Immature natural killer cell (primary cell): Measurements from ENCODE around the gene COG7. TPM values are rescaled to one million over a fixed set of nuclear protein-coding genes. Genes with fewer than 3 reads are reported as not detected.
"Not testable (repeated sequence)": the region's sequence is repeated elsewhere in the genome, so short reads cannot be mapped to it uniquely, and the experiment has no call there.

Source experiments
- DNase-seq, 3 donors: peaks; one replicate each; pipeline ENCODE4 v3.0.0; 2022; ENCODE audit warnings: mixed read lengths in 1 of 3
- H3K27ac Mint-ChIP-seq, 6 donors: one replicate each; pipeline ENCODE4 v1.8.0; 2020; ENCODE audit warnings: mixed read lengths in 6 of 6, mild to moderate bottlenecking in 5 of 6, inconsistent platforms in 4 of 6, moderate library complexity in 3 of 6
- H3K27me3 Mint-ChIP-seq, 3 donors: one replicate each; pipeline ENCODE4 v1.8.0; 2020 to 2021; ENCODE audit warnings: low read depth in 3 of 3, mild to moderate bottlenecking in 3 of 3, mixed read lengths in 3 of 3, moderate library complexity in 3 of 3, inconsistent platforms in 1 of 3
- H3K36me3 Mint-ChIP-seq, 3 donors: one replicate each; pipeline ENCODE4 v1.8.0; 2020; ENCODE audit warnings: mixed read lengths in 3 of 3, inconsistent platforms in 2 of 3, mild to moderate bottlenecking in 2 of 3
- H3K4me1 Mint-ChIP-seq, 2 donors: one replicate each; pipeline ENCODE4 v1.8.0; 2020; ENCODE audit warnings: inconsistent platforms in 2 of 2, mild to moderate bottlenecking in 2 of 2, mixed read lengths in 2 of 2, moderate library complexity in 1 of 2
- H3K4me3 Mint-ChIP-seq, 5 donors: one replicate each; pipeline ENCODE4 v1.8.0; 2020; ENCODE audit warnings: mild to moderate bottlenecking in 5 of 5, mixed read lengths in 5 of 5, inconsistent platforms in 3 of 5, moderate library complexity in 3 of 5
- H3K9me3 Mint-ChIP-seq, 6 donors: one replicate each; pipeline ENCODE4 v1.8.0; 2020; ENCODE audit warnings: mild to moderate bottlenecking in 6 of 6, mixed read lengths in 6 of 6, inconsistent platforms in 4 of 6, moderate library complexity in 3 of 6
- polyA plus RNA-seq, 3 donors: library from polyadenylated mRNA; unstranded; fragments of 300-500 nt; fragmentation: Illumina TruSeq; gene quantifications; one replicate each; pipeline ENCODE4 v1.2.3, GENCODE V29; 2021

Gene COG7
- polyA plus RNA-seq, 3 donors from 2014 or later = 9.5 to 21.7 (median 12.0) TPM

DNA sequence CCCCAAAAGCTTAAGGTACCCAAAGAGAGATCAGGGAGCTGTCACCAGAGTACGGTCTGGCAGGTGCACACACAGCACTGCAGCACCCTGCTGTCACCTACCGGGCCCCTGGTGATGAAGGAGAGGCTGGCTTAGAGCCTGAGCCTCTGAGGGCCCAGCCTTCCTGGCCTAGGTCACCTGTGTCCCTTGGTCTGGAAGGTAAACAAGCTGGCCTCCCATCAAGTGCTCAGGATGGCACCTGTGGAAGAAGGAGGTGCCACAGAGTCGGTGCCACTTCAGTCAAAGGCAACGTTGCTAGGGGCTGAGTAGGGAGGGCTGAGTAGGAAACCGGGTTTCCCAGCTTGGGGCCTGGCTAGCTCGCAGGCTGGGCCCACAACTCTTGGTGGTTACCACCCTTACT lies 70.7 kb downstream of the COG7 start:
- DNase-seq = no peak
- no peaks in the 10 kb centered on the region for H3K9me3 Mint-ChIP-seq
- H3K27me3 Mint-ChIP-seq = peaks cover 0 to 2% (median 0%) of the 10 kb centered on the region in 3 donors
- H3K27ac Mint-ChIP-seq = no peak overlapping the region
- H3K4me3 Mint-ChIP-seq = no peak overlapping the region
- H3K4me1 Mint-ChIP-seq = no peaks in the 10 kb centered on the region
- no peaks in the 10 kb centered on the region for H3K36me3 Mint-ChIP-seq

- DNase-seq, H3K27ac Mint-ChIP-seq, H3K36me3 Mint-ChIP-seq, H3K4me1 Mint-ChIP-seq, H3K27me3 Mint-ChIP-seq, H3K4me3 Mint-ChIP-seq, H3K9me3 Mint-ChIP-seq: not testable (repeated sequence)
Observed at GRCh38 chr16:23381702-23382101, 71.3 kb downstream of the COG7 start.

DNA sequence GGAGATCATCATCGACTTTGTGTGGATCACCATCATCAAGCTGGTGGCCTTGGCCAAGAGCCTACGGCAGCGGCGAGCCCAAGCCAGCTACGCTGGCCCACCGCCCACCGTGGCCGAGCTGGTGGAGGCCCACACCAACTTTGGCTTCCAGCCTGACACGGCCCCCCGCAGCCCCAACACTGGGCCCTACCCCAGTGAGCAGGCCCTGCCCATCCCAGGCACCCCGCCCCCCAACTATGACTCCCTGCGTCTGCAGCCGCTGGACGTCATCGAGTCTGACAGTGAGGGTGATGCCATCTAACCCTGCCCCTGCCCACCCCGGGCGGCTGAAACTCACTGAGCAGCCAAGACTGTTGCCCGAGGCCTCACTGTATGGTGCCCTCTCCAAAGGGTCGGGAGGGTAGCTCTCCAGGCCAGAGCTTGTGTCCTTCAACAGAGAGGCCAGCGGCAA lies 72.5 kb downstream of the COG7 start:
- no peak overlapping the region for H3K4me3 Mint-ChIP-seq
- H3K27ac Mint-ChIP-seq = no peak overlapping the region
- no peak for DNase-seq
- no peaks in the 10 kb centered on the region for H3K9me3 Mint-ChIP-seq
- no peaks in the 10 kb centered on the region for H3K36me3 Mint-ChIP-seq
- H3K27me3 Mint-ChIP-seq = peaks cover 0 to 4% (median 0%) of the 10 kb centered on the region in 3 donors
- no peaks in the 10 kb centered on the region for H3K4me1 Mint-ChIP-seq

DNA sequence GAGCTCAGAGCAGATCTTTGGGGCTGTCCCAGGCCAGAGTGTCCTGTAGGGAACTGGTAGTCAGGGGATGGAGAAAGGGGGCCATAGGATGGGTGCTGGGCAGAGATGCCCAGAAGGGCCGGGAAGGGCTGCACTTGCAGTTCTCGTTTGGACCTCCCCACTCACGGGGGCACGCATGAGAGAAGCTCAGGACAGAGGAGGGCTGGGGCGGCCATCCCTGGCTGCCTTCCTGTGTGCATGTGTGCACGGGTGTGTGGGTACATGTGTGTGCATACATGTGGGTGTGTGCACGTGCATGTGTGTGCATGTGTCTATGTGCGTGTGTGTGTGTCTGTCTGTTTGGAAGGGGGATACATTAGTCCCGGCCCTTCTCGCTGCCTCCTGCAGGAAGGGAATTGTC lies 73.3 kb downstream of the COG7 start:
- no peaks in the 10 kb centered on the region for H3K9me3 Mint-ChIP-seq
- H3K36me3 Mint-ChIP-seq = no peaks in the 10 kb centered on the region
- H3K4me3 Mint-ChIP-seq = no peak overlapping the region
- no peak for DNase-seq
- no peaks in the 10 kb centered on the region for H3K4me1 Mint-ChIP-seq
- no peak overlapping the region for H3K27ac Mint-ChIP-seq
- peaks cover 0 to 2% (median 0%) of the 10 kb centered on the region in 3 donors for H3K27me3 Mint-ChIP-seq

- Mint-ChIP-seq H3K36me3 (no peaks in the 10 kb centered on the region), H3K4me1 (no peaks in the 10 kb centered on the region), H3K27me3 (peaks cover 0 to 2% (median 0%) of the 10 kb centered on the region in 3 donors)
Observed at GRCh38 chr16:23378921-23379320, 74.1 kb downstream of the COG7 start.

GRCh38 chr16:23378256-23378655 lies 74.7 kb downstream of the COG7 start:
- no peak overlapping the region for H3K27ac Mint-ChIP-seq
- H3K4me3 Mint-ChIP-seq = no peak overlapping the region
- no peaks in the 10 kb centered on the region for H3K36me3 Mint-ChIP-seq
- no peaks in the 10 kb centered on the region for H3K9me3 Mint-ChIP-seq
- DNase-seq = no peak
- H3K27me3 Mint-ChIP-seq = peaks cover 0 to 2% (median 0%) of the 10 kb centered on the region in 3 donors
- H3K4me1 Mint-ChIP-seq = no peaks in the 10 kb centered on the region

More at GRCh38 chr16:23378921-23379320, 74.1 kb downstream of the COG7 start:
- no peaks in the 10 kb centered on the region for H3K9me3 Mint-ChIP-seq
- H3K27ac Mint-ChIP-seq = no peak overlapping the region
- no peak for DNase-seq
- H3K4me3 Mint-ChIP-seq = no peak overlapping the region

GRCh38 chr16:23377071-23377931 lies 75.7 kb downstream of the COG7 start:
- Mint-ChIP-seq H3K27ac (no peak overlapping the region), H3K4me3 (no peak overlapping the region), H3K36me3 (no peaks in the 10 kb centered on the region), H3K27me3 (peaks cover 0 to 2% (median 0%) of the 10 kb centered on the region in 3 donors), H3K4me1 (no peaks in the 10 kb centered on the region), H3K9me3 (no peaks in the 10 kb centered on the region)
- DNase-seq = no peak

DNA sequence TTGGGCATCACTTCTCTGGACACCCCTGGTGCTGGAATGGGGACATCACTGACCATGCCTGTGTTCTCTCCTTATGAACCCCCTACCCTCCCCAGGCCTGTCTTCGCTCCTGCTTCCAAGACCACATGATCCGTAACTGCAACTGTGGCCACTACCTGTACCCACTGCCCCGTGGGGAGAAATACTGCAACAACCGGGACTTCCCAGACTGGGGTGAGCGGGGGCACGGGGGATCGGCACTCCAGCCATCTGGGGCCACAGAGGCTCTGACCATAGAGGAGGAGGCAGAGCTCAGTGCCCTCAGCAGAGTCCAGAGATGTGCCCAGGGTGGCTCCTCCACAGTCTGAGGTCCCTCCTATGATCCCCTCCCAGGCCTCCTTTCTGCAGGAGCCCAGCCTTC lies 77.3 kb downstream of the COG7 start:
- peaks cover 0 to 2% (median 0%) of the 10 kb centered on the region in 3 donors for H3K27me3 Mint-ChIP-seq
- H3K4me3 Mint-ChIP-seq = no peak overlapping the region
- H3K4me1 Mint-ChIP-seq = no peaks in the 10 kb centered on the region
- no peaks in the 10 kb centered on the region for H3K36me3 Mint-ChIP-seq
- no peak for DNase-seq
- H3K9me3 Mint-ChIP-seq = no peaks in the 10 kb centered on the region
- no peak overlapping the region for H3K27ac Mint-ChIP-seq

- no peaks in the 10 kb centered on the region for H3K36me3 Mint-ChIP-seq
- peaks cover 0 to 2% (median 0%) of the 10 kb centered on the region in 3 donors for H3K27me3 Mint-ChIP-seq
- H3K27ac Mint-ChIP-seq = no peak overlapping the region
- H3K4me3 Mint-ChIP-seq = no peak overlapping the region
- H3K4me1 Mint-ChIP-seq = no peaks in the 10 kb centered on the region
- DNase-seq = no peak
- H3K9me3 Mint-ChIP-seq = no peaks in the 10 kb centered on the region
Observed at GRCh38 chr16:23374721-23375510, 78.1 kb downstream of the COG7 start.

DNA sequence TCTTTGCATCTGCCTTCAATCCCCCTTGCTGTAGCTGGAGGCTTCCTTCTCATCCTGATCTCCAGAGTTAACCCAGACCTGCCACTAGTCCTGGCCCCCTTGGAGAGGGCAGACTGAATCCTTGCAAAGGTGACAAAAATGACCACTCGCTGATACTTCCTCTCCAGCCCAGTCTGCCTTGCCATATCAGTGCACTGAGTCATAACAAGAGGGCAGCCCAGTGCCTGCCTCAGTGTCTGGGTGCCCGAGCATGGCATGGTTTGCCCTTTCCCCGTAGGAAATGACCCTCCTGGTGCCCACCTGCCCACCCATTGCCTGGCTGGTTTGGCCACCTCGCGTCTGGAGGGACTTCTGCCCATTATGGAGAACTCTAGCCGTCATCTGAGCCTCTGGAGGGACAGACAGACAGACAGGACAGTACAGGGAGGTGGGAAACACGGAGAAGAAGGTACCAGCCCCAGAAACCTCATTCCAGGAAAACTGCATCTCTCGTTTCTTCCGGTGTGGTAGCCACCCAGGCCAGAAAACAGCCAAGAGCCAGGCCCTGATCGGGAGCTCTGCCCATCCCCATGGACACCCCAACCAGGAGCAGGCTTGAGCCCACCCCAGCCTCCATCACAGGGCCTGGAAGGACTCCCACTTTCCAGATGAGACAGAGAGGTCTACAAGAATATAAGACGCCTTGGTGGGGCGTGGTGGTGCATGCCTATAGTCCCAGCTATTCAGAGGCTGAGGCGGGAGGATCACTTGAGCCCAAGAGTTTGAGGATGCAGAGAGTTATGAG lies 79.4 kb downstream of the COG7 start:
- no peaks in the 10 kb centered on the region for H3K4me1 Mint-ChIP-seq
- no peaks in the 10 kb centered on the region for H3K36me3 Mint-ChIP-seq
- H3K4me3 Mint-ChIP-seq = no peak overlapping the region

DNA sequence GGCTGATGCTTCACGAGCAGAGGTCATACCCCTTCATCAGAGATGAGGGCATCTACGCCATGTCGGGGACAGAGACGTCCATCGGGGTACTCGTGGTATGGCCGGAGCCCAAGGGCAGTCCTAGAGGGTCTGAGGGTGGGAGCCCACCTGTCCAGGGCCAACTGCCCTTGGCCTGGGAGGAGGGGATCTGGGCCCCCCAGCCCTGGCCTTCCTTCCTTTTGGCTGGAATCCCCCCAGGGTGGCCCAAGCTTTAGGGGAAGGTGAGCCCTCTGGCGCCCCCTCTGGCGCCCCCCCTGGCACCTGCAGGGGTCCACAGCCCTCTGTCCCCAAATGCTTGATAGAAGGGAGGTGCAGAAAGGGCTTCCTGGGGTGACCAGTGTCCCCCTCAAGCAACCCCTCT lies 81.6 kb downstream of the COG7 start:
- Mint-ChIP-seq H3K4me3 (no peak overlapping the region), H3K36me3 (no peaks in the 10 kb centered on the region), H3K27me3 (peaks cover 0 to 4% (median 2%) of the 10 kb centered on the region in 3 donors), H3K27ac (no peak overlapping the region), H3K9me3 (no peaks in the 10 kb centered on the region), H3K4me1 (no peaks in the 10 kb centered on the region)
- DNase-seq = no peak

More for the DNA sequence above, 79.4 kb downstream of the COG7 start:
- Mint-ChIP-seq H3K9me3 (no peaks in the 10 kb centered on the region), H3K27me3 (peaks cover 0 to 4% (median 0%) of the 10 kb centered on the region in 3 donors), H3K27ac (no peak overlapping the region)
- DNase-seq = no peak

DNA sequence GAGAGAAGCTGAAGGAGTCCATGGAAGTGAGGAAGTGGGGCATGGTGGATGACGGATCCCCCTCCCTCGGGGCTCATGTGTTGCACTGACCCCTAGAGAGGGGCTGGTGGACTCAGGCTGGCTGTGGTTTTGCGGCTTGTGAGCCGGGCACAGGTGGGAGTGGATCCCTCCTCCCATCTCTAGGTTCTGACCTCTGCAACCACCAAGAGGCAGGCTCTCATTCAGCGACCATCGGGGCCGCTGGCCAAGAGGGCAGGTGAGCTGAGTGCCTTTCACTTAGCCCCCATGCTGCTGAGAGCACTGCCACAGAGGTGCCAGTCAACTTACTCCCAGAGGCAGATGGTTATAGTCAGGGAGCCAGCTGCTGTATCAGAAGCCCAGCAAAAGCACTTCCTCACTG lies 83.6 kb downstream of the COG7 start:
- Mint-ChIP-seq H3K36me3 (no peaks in the 10 kb centered on the region), H3K4me1 (peaks cover 3 to 9% of the 10 kb centered on the region in 2 donors), H3K27me3 (peaks cover 0 to 2% (median 2%) of the 10 kb centered on the region in 3 donors), H3K27ac (no peak overlapping the region), H3K9me3 (no peaks in the 10 kb centered on the region), H3K4me3 (no peak overlapping the region)
- DNase-seq = no peak

- Mint-ChIP-seq H3K36me3 (no peaks in the 10 kb centered on the region), H3K4me1 (peaks cover 3 to 9% of the 10 kb centered on the region in 2 donors), H3K27me3 (peaks cover 0 to 2% (median 2%) of the 10 kb centered on the region in 3 donors), H3K27ac (no peak overlapping the region), H3K4me3 (no peak overlapping the region), H3K9me3 (no peaks in the 10 kb centered on the region)
- no peak for DNase-seq
Observed at GRCh38 chr16:23368469-23368868, 84.5 kb downstream of the COG7 start.
